GM23248 (cell line): ENCODE measurements around the gene SNTB2.

Experiments used
- EZH2 ChIP-seq: fragments of 200-600 bp; sonication (generic); IDR thresholded peaks from 2 replicates; pipeline ENCODE4 v1.6.1; 2018; ENCODE audit warnings: antibody characterized with exemption, mild to moderate bottlenecking; ENCODE audit not compliant: insufficient read depth, poor library complexity, severe bottlenecking
- EZH2phosphoT487 ChIP-seq: fragments of 200-600 bp; sonication (generic); IDR thresholded peaks from 2 replicates; pipeline ENCODE4 v1.6.1; 2018; ENCODE audit warnings: antibody characterized with exemption, moderate library complexity, mild to moderate bottlenecking, low read depth; ENCODE audit not compliant: insufficient read depth

DNA sequence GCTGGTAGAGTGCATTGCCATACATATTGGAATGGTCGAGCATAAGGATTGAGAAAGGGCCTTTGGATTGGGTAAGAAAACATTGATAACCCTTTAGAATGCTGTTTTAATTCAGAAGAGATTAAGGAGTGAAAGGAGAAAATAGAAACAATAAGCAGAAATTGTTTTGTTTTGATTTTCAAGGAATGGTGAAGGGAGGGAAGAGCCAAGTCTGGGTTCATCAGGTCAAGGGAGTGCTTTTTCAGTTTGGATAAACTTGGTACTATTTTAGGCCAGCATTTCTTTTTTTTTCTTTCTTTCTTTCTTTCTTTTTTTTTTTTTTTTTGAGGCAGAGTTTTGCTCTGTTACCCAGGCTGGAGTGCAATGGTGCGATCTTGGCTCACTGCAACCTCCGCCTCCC is 50.3 kb downstream of the SNTB2 start:
- TF ChIP-seq EZH2phosphoT487 = no peak
- TF ChIP-seq EZH2 = no peak
